ENCODE measurements around the gene DNAJB9. TPM values are rescaled to one million over a fixed set of nuclear protein-coding genes. Genes with fewer than 3 reads are reported as not detected.

The DNAJB9 gene
- polyA plus RNA-seq, 3 donors: 18.1 to 20.7 (median 18.4) TPM

GRCh38 chr7:108611268-108611667, 41.6 kb downstream of the DNAJB9 start:
- H3K27me3 Mint-ChIP-seq (ENCODE audit: low read depth in 3 of 3): peaks cover 3 to 5% (median 3%) of the 10 kb centered on the region in 3 donors
- Histone ChIP-seq H3K4me2 (replicated peaks; ENCODE audit: extremely low read depth, low read length, poor library complexity, severe bottlenecking) (no peak overlapping the region), H3K4me3 (replicated peaks in 1 of 3; ENCODE audit: low read depth in 2 of 3, low read length in 3 of 3) (no peak overlapping the region), H3K27ac (ENCODE audit: low read depth in 1 of 2, low read length in 2 of 2) (no peak overlapping the region), H3K4me1 (ENCODE audit: control insufficient read depth in 1 of 2, insufficient read depth in 2 of 2, low read length in 2 of 2) (no peaks in the 10 kb centered on the region), H3K36me3 (replicated peaks in 1 of 2; ENCODE audit: control insufficient read depth in 1 of 2, insufficient read depth in 2 of 2, low read length in 2 of 2) (no peaks in the 10 kb centered on the region), H2AFZ (ENCODE audit: insufficient read depth, low read depth, low read length, poor library complexity, severe bottlenecking) (no peak overlapping the region), H3K79me2 (ENCODE audit: insufficient read depth, low read length) (no peaks in the 10 kb centered on the region), H3K9ac (ENCODE audit: insufficient read depth, low read length, poor library complexity, severe bottlenecking) (no peak overlapping the region), H3K9me3 (replicated peaks in 1 of 2; ENCODE audit: control insufficient read depth in 1 of 2, insufficient read depth in 1 of 2, low read length in 2 of 2) (no peaks in the 10 kb centered on the region), H4K20me1 (ENCODE audit: insufficient read depth, low read length) (no peaks in the 10 kb centered on the region), H3K27me3 (ENCODE audit: control insufficient read depth in 2 of 2, insufficient read depth in 2 of 2, low read length in 2 of 2) (no peaks in the 10 kb centered on the region)
- DNase-seq: no peak
- TF ChIP-seq, protein P1, sequence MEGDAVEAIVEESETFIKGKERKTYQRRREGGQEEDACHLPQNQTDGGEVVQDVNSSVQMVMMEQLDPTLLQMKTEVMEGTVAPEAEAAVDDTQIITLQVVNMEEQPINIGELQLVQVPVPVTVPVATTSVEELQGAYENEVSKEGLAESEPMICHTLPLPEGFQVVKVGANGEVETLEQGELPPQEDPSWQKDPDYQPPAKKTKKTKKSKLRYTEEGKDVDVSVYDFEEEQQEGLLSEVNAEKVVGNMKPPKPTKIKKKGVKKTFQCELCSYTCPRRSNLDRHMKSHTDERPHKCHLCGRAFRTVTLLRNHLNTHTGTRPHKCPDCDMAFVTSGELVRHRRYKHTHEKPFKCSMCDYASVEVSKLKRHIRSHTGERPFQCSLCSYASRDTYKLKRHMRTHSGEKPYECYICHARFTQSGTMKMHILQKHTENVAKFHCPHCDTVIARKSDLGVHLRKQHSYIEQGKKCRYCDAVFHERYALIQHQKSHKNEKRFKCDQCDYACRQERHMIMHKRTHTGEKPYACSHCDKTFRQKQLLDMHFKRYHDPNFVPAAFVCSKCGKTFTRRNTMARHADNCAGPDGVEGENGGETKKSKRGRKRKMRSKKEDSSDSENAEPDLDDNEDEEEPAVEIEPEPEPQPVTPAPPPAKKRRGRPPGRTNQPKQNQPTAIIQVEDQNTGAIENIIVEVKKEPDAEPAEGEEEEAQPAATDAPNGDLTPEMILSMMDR (IDR thresholded peaks at IDR 0.05): no peak
- no peaks in the 10 kb centered on the region for H3K4me1 Mint-ChIP-seq
- no peak overlapping the region for H3K27ac Mint-ChIP-seq
- WGBS (ENCODE audit: insufficient coverage): no CpG with 5 or more reads among the region's 4 CpGs
- no peaks in the 10 kb centered on the region for H3K9me3 Mint-ChIP-seq
- intact Hi-C loops (cut with micrococcal nuclease): no loop called here
- no peak overlapping the region for H3K4me3 Mint-ChIP-seq
- no peaks in the 10 kb centered on the region for H3K36me3 Mint-ChIP-seq

DNA sequence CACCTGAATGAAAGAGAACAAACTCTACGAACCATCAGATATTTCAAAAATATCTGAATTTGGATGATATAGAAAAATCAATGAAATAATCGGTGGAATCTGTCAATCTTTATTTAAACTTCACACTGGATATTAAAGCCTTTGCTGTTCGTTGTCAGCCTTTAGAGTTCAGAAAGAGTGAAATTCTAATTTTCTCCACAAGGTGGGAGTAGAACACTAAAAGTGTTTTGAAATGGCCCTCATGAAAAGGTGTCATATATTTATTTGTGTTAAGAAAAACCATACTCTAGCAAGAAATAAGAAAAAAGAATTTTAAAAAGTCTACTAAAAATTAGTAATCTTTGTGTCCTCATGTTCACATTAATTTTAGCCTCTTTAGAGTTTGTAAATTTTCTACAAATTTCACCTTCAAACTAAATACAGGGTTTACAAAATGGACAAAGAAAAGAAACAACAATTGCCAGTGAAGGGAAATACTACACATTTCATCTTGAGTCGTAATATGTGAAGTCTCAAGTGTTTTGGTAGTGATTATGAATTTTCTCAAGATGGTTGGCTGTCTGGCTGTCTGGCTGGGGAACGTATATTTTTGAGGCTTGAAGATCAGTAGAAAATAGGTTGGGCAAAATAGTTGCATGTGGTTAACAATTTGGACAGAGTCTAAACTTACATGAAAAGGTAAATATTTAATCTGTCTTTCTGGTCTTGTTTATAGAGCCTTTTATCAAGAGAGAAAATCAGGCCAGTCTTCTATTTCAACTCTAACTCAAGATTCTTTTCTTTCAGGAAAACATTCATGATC, 43.7 kb downstream of the DNAJB9 start:
- peaks cover 0 to 5% (median 2%) of the 10 kb centered on the region in 3 donors for H3K27me3 Mint-ChIP-seq (ENCODE audit: low read depth in 3 of 3)
- DNase-seq: peak; percentile 6 to 39 (median 12)
- no peak overlapping the region for H3K27ac Mint-ChIP-seq
- Histone ChIP-seq H3K4me3 (replicated peaks in 1 of 3; ENCODE audit: low read depth in 2 of 3, low read length in 3 of 3) (no peak overlapping the region), H3K79me2 (ENCODE audit: insufficient read depth, low read length) (no peaks in the 10 kb centered on the region), H3K4me2 (replicated peaks; ENCODE audit: extremely low read depth, low read length, poor library complexity, severe bottlenecking) (no peak overlapping the region), H3K4me1 (ENCODE audit: control insufficient read depth in 1 of 2, insufficient read depth in 2 of 2, low read length in 2 of 2) (no peaks in the 10 kb centered on the region), H4K20me1 (ENCODE audit: insufficient read depth, low read length) (no peaks in the 10 kb centered on the region), H3K9me3 (replicated peaks in 1 of 2; ENCODE audit: control insufficient read depth in 1 of 2, insufficient read depth in 1 of 2, low read length in 2 of 2) (no peaks in the 10 kb centered on the region), H3K27ac (ENCODE audit: low read depth in 1 of 2, low read length in 2 of 2) (no peak overlapping the region), H3K27me3 (ENCODE audit: control insufficient read depth in 2 of 2, insufficient read depth in 2 of 2, low read length in 2 of 2) (no peaks in the 10 kb centered on the region), H3K9ac (ENCODE audit: insufficient read depth, low read length, poor library complexity, severe bottlenecking) (no peak overlapping the region), H3K36me3 (replicated peaks in 1 of 2; ENCODE audit: control insufficient read depth in 1 of 2, insufficient read depth in 2 of 2, low read length in 2 of 2) (no peaks in the 10 kb centered on the region), H2AFZ (ENCODE audit: insufficient read depth, low read depth, low read length, poor library complexity, severe bottlenecking) (no peak overlapping the region)
- intact Hi-C loops (cut with micrococcal nuclease): no loop called here
- no peaks in the 10 kb centered on the region for H3K36me3 Mint-ChIP-seq
- WGBS (ENCODE audit: insufficient coverage): 60% methylated on average over 1 of the region's 5 CpGs
- TF ChIP-seq, protein P1 (IDR thresholded peaks at IDR 0.05): peak; percentile 85
- no peaks in the 10 kb centered on the region for H3K9me3 Mint-ChIP-seq
- no peak overlapping the region for H3K4me3 Mint-ChIP-seq
- H3K4me1 Mint-ChIP-seq: no peaks in the 10 kb centered on the region

All from CD14-positive monocyte (primary cell).